Body of pancreas (tissue), 4 donors: ENCODE data around the gene COL4A2. TPM values are rescaled to one million over a fixed set of nuclear protein-coding genes. Genes with fewer than 3 reads are reported as not detected.

Experiments used
- ATAC-seq: fragments of 150-250 bp; one replicate; pipeline ENCODE4 v1.9.1; 2016
- DNase-seq, 4 donors: peaks; one replicate each; pipeline ENCODE4 v3.0.0-alpha.2; 2019
- H3K27ac ChIP-seq, 4 donors: fragments of 200-600 bp; sonication (generic); 1 replicate in 3 of 4; 2 replicates in 1 of 4; pipeline versions ENCODE4 v1.5.1 to v1.6.1; 2016 to 2019; ENCODE audit warnings: mild to moderate bottlenecking in 1 of 4, mixed read lengths in 1 of 4, moderate library complexity in 1 of 4
- H3K27me3 ChIP-seq, 2 donors: fragments of 200-600 bp; sonication (generic); one replicate each; pipeline ENCODE4 v1.6.0; 2016; ENCODE audit warnings: mild to moderate bottlenecking in 1 of 2
- H3K36me3 ChIP-seq, 2 donors: fragments of 200-600 bp; sonication (generic); replicated peaks in 1 of 2; 2 replicates each; pipeline ENCODE4 v1.5.1; 2016; ENCODE audit warnings: low read depth in 2 of 2; ENCODE audit not compliant: insufficient read depth in 1 of 2
- H3K4me1 ChIP-seq: fragments of 200-600 bp; sonication (generic); one replicate; pipeline ENCODE4 v1.6.0; 2016
- H3K4me3 ChIP-seq, 2 donors: fragments of 200-600 bp; sonication (generic); 1 replicate in 1 of 2; 2 replicates in 1 of 2; pipeline ENCODE4 v1.5.1; 2016 to 2019
- H3K9me3 ChIP-seq, 3 donors: fragments of 200-600 bp; sonication (generic); 1 replicate in 2 of 3; 2 replicates in 1 of 3; pipeline ENCODE4 v1.5.1; 2016
- CTCF ChIP-seq, 7 experiments: fragments of 450-650 bp in 4 of 7; fragments of 200-600 bp in 3 of 7; sonication (generic) in 3 of 7; IDR thresholded peaks; one replicate each; pipeline ENCODE4 v1.5.1; 2016 to 2019; ENCODE audit warnings: antibody characterized with exemption in 7 of 7
- POLR2A ChIP-seq, 3 donors: fragments of 450-650 bp; IDR thresholded peaks; one replicate each; pipeline ENCODE4 v1.6.1; 2016; ENCODE audit warnings: antibody characterized with exemption in 3 of 3, mild to moderate bottlenecking in 2 of 3
- WGBS, 2 donors: methylation state at CpG; one replicate each; pipeline ENCODE4 v1.1.5; 2017; 5-methylcytosine and 5-hydroxymethylcytosine counted together
- intact Hi-C: fragments of 100-400 bp; cut with DNase I; formaldehyde crosslinking; loops from one replicate; pipeline ENCODE4 v1.15.1; 2023
- total RNA-seq, 2 donors: library from RNA; depleted of rRNA; stranded (reverse); fragments of >200 nt; gene quantifications; one replicate each; pipeline ENCODE4 v1.1.0, GENCODE V29; 2016

COL4A2 gene
- total RNA-seq, 2 donors from 2014 or later: 69.3 to 230 TPM

- Histone ChIP-seq H3K9me3 (no peaks in the 10 kb centered on the region), H3K4me1 (no peaks in the 10 kb centered on the region), H3K27ac (no peak overlapping the region), H3K36me3 (no peaks in the 10 kb centered on the region), H3K4me3 (no peak overlapping the region), H3K27me3 (no peaks in the 10 kb centered on the region)
- no peak for DNase-seq
- TF ChIP-seq CTCF (IDR thresholded peaks at IDR 0.05) (no peak), POLR2A (IDR thresholded peaks at IDR 0.05) (no peak)
- intact Hi-C loops: no loop called here
- 86 to 88% methylated on average over 9 of the region's 9 CpGs for WGBS, 2 donors
- no peak for ATAC-seq
These were observed 127.5 kb downstream of the COL4A2 start for GRCh38 chr13:110434629-110435028.

GRCh38 chr13:110435331-110435730 lies 128.2 kb downstream of the COL4A2 start:
- ATAC-seq: no peak
- H3K9me3 ChIP-seq: no peaks in the 10 kb centered on the region
- no peak overlapping the region for H3K27ac ChIP-seq
- H3K27me3 ChIP-seq: no peaks in the 10 kb centered on the region
- TF ChIP-seq POLR2A (IDR thresholded peaks at IDR 0.05) (no peak), CTCF (IDR thresholded peaks at IDR 0.05) (no peak)
- DNase-seq: no peak
- no peak overlapping the region for H3K4me3 ChIP-seq
- 79 to 86% methylated on average over 5 of the region's 5 CpGs for WGBS, 2 donors
- H3K36me3 ChIP-seq: no peaks in the 10 kb centered on the region
- intact Hi-C loops: no loop called here
- no peaks in the 10 kb centered on the region for H3K4me1 ChIP-seq

- Histone ChIP-seq H3K27ac (no peak overlapping the region), H3K4me1 (no peaks in the 10 kb centered on the region), H3K9me3 (no peaks in the 10 kb centered on the region), H3K27me3 (no peaks in the 10 kb centered on the region), H3K4me3 (no peak overlapping the region), H3K36me3 (no peaks in the 10 kb centered on the region)
- intact Hi-C loops: no loop called here
- DNase-seq (no peak), ATAC-seq (no peak)
- TF ChIP-seq POLR2A (IDR thresholded peaks at IDR 0.05) (no peak), CTCF (IDR thresholded peaks at IDR 0.05) (no peak)
- WGBS, 2 donors: 86 to 88% methylated on average over 9 of the region's 9 CpGs
These were observed 129.2 kb downstream of the COL4A2 start for GRCh38 chr13:110436276-110436675.

- Histone ChIP-seq H3K4me1 (no peaks in the 10 kb centered on the region), H3K27ac (no peak overlapping the region), H3K4me3 (no peak overlapping the region), H3K27me3 (no peaks in the 10 kb centered on the region), H3K9me3 (no peaks in the 10 kb centered on the region), H3K36me3 (no peaks in the 10 kb centered on the region)
- no peak for TF ChIP-seq POLR2A (IDR thresholded peaks at IDR 0.05)
- TF ChIP-seq CTCF (IDR thresholded peaks at IDR 0.05): no peak
- DNase-seq: no peak
- intact Hi-C loops: no loop called here
- WGBS, 2 donors: 61 to 64% methylated on average over 16 of the region's 16 CpGs
- no peak for ATAC-seq
These were observed 129.8 kb downstream of the COL4A2 start for GRCh38 chr13:110436786-110437370.

- intact Hi-C loops: no loop called here
- Histone ChIP-seq H3K4me3 (no peak overlapping the region), H3K36me3 (no peaks in the 10 kb centered on the region), H3K9me3 (no peaks in the 10 kb centered on the region), H3K27me3 (no peaks in the 10 kb centered on the region), H3K27ac (no peak overlapping the region), H3K4me1 (no peaks in the 10 kb centered on the region)
- 78 to 80% methylated on average over 13 to 18 of the region's 19 CpGs for WGBS, 2 donors
- TF ChIP-seq CTCF (IDR thresholded peaks at IDR 0.05) (no peak), POLR2A (IDR thresholded peaks at IDR 0.05) (no peak)
- ATAC-seq (peak; percentile 9), DNase-seq (no peak)
These were observed 131.1 kb downstream of the COL4A2 start for GRCh38 chr13:110438211-110438610.
